Fibroblast of lung (primary cell): ENCODE results near the gene RRAS2. TPM values are rescaled to one million over a fixed set of nuclear protein-coding genes. Genes with fewer than 3 reads are reported as not detected.

ENCODE experiments used
- DNase-seq, 2 donors: peaks; one replicate each; pipeline versions ENCODE4 v3.0.0 to v3.0.0-alpha.2; 2010; ENCODE audit warnings: low read depth in 2 of 2
- H2AFZ ChIP-seq: 2 replicates; pipeline ENCODE4 v1.5.1; 2012; ENCODE audit warnings: low read length, control low read depth, inconsistent platforms
- H3K27ac ChIP-seq: 2 replicates; pipeline ENCODE4 v1.5.1; 2011; ENCODE audit warnings: low read length, control low read depth; ENCODE audit not compliant: insufficient read depth
- H3K27me3 ChIP-seq: 2 replicates; pipeline ENCODE4 v1.5.1; 2011; ENCODE audit warnings: mild to moderate bottlenecking, low read length; ENCODE audit not compliant: control insufficient read depth, insufficient read depth
- H3K36me3 ChIP-seq: 2 replicates; pipeline ENCODE4 v1.5.1; 2011; ENCODE audit warnings: low read length; ENCODE audit not compliant: control insufficient read depth, insufficient read depth
- H3K4me1 ChIP-seq: 2 replicates; pipeline ENCODE4 v1.5.1; 2011; ENCODE audit warnings: low read length; ENCODE audit not compliant: control insufficient read depth, insufficient read depth; ENCODE audit errors: extremely low read depth
- H3K4me2 ChIP-seq: 2 replicates; pipeline ENCODE4 v1.5.1; 2011; ENCODE audit warnings: low read length, control low read depth; ENCODE audit not compliant: insufficient read depth; ENCODE audit errors: extremely low read depth
- H3K4me3 ChIP-seq, 4 experiments: fragments of 200-600 bp in 1 of 4; sonication (generic) in 1 of 4; replicated peaks in 1 of 4; 2 replicates each; pipeline ENCODE4 v1.5.1; 2011 to 2016; ENCODE audit warnings: low read length in 4 of 4, low read depth in 3 of 4, mild to moderate bottlenecking in 3 of 4, control low read depth in 2 of 4, inconsistent platforms in 1 of 4, mixed read lengths in 1 of 4; ENCODE audit not compliant: insufficient read depth in 1 of 4; ENCODE audit errors: control extremely low read depth in 1 of 4
- H3K79me2 ChIP-seq: 2 replicates; pipeline ENCODE4 v1.5.1; 2012; ENCODE audit warnings: mild to moderate bottlenecking, low read length, inconsistent platforms; ENCODE audit not compliant: control insufficient read depth, insufficient read depth
- H3K9ac ChIP-seq: 2 replicates; pipeline ENCODE4 v1.5.1; 2011; ENCODE audit warnings: mild to moderate bottlenecking, low read length, control low read depth; ENCODE audit not compliant: insufficient read depth
- H3K9me3 ChIP-seq: 2 replicates; pipeline ENCODE4 v1.5.1; 2012; ENCODE audit warnings: low read depth, low read length; ENCODE audit not compliant: control insufficient read depth, insufficient read depth
- H4K20me1 ChIP-seq: 2 replicates; pipeline ENCODE4 v1.5.1; 2011; ENCODE audit warnings: low read length; ENCODE audit not compliant: control insufficient read depth, insufficient read depth; ENCODE audit errors: extremely low read depth
- EZH2 ChIP-seq: IDR thresholded peaks from 2 replicates; pipeline ENCODE4 v1.5.1; 2012; ENCODE audit warnings: low read length, control low read depth, mild to moderate bottlenecking; ENCODE audit errors: missing control alignments
- polyA plus RNA-seq, 2 donors: library from polyadenylated mRNA; depleted of rRNA in 1 of 2; stranded (reverse) in 1 of 2; unstranded in 1 of 2; fragments of >200 nt; gene quantifications; 2 replicates each; pipeline ENCODE4 v1.2.1, GENCODE V29; 2011 to 2012; ENCODE audit warnings: missing spikeins in 1 of 2
- total RNA-seq: library from RNA; depleted of rRNA; stranded (reverse); fragments of >200 nt; gene quantifications from 2 replicates; pipeline ENCODE4 v1.2.1, GENCODE V29; 2014
- TF ChIP-seq, protein P1 (sequence below), 2 donors: IDR thresholded peaks in 1 of 2; conservative IDR thresholded peaks in 1 of 2; 1 replicate in 1 of 2; 2 replicates in 1 of 2; pipeline ENCODE4 v1.5.1; 2011 to 2012; ENCODE audit warnings: low read length in 2 of 2, control low read depth in 1 of 2, inconsistent platforms in 1 of 2, low read depth in 1 of 2, mild to moderate bottlenecking in 1 of 2

Gene RRAS2
- total and polyA plus RNA-seq, 2 donors (not counting 1 experiment from before 2014, with no cell fraction given), result 160 to 178 TPM

GRCh38 chr11:14378171-14378570, 19.2 kb upstream of the RRAS2 start:
- no peak for TF ChIP-seq EZH2
- TF ChIP-seq, protein P1, sequence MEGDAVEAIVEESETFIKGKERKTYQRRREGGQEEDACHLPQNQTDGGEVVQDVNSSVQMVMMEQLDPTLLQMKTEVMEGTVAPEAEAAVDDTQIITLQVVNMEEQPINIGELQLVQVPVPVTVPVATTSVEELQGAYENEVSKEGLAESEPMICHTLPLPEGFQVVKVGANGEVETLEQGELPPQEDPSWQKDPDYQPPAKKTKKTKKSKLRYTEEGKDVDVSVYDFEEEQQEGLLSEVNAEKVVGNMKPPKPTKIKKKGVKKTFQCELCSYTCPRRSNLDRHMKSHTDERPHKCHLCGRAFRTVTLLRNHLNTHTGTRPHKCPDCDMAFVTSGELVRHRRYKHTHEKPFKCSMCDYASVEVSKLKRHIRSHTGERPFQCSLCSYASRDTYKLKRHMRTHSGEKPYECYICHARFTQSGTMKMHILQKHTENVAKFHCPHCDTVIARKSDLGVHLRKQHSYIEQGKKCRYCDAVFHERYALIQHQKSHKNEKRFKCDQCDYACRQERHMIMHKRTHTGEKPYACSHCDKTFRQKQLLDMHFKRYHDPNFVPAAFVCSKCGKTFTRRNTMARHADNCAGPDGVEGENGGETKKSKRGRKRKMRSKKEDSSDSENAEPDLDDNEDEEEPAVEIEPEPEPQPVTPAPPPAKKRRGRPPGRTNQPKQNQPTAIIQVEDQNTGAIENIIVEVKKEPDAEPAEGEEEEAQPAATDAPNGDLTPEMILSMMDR (conservative IDR thresholded peaks at IDR 0.05 in 1 of 2, IDR thresholded peaks at IDR 0.05 in 1 of 2; ENCODE audit: low read depth in 1 of 2, low read length in 2 of 2), result no peak
- Histone ChIP-seq H2AFZ (no peak overlapping the region), H3K27me3 (no peaks in the 10 kb centered on the region), H3K4me2 (no peak overlapping the region), H3K27ac (no peak overlapping the region), H3K79me2 (no peaks in the 10 kb centered on the region), H3K36me3 (no peaks in the 10 kb centered on the region), H3K4me3 (no peak overlapping the region), H3K9me3 (no peaks in the 10 kb centered on the region), H3K4me1 (peaks cover 11% of the 10 kb centered on the region), H3K9ac (no peak overlapping the region), H4K20me1 (no peaks in the 10 kb centered on the region)
- DNase-seq, result no peak

- Histone ChIP-seq H3K36me3 (no peaks in the 10 kb centered on the region), H3K79me2 (no peaks in the 10 kb centered on the region), H3K9me3 (no peaks in the 10 kb centered on the region), H4K20me1 (no peaks in the 10 kb centered on the region), H3K27ac (no peak overlapping the region), H3K4me3 (no peak overlapping the region), H3K4me2 (no peak overlapping the region), H3K27me3 (no peaks in the 10 kb centered on the region), H3K9ac (no peak overlapping the region), H3K4me1 (peaks cover 11% of the 10 kb centered on the region), H2AFZ (no peak overlapping the region)
- no peak for TF ChIP-seq EZH2
- TF ChIP-seq, protein P1 (conservative IDR thresholded peaks at IDR 0.05 in 1 of 2, IDR thresholded peaks at IDR 0.05 in 1 of 2; ENCODE audit: low read depth in 1 of 2, low read length in 2 of 2), result no peak
- DNase-seq, result peak in 1 of 2 donors; percentile 18
Observed at GRCh38 chr11:14376920-14377319, 17.9 kb upstream of the RRAS2 start.

GRCh38 chr11:14374922-14375830, 16.2 kb upstream of the RRAS2 start:
- no peaks in the 10 kb centered on the region for H3K27me3 ChIP-seq
- no peaks in the 10 kb centered on the region for H3K79me2 ChIP-seq
- no peak overlapping the region for H3K9ac ChIP-seq
- no peak for DNase-seq
- no peak overlapping the region for H3K4me3 ChIP-seq
- no peaks in the 10 kb centered on the region for H3K9me3 ChIP-seq
- H3K36me3 ChIP-seq, result no peaks in the 10 kb centered on the region
- H3K4me1 ChIP-seq, result peaks cover 4% of the 10 kb centered on the region
- TF ChIP-seq, protein P1 (conservative IDR thresholded peaks at IDR 0.05 in 1 of 2, IDR thresholded peaks at IDR 0.05 in 1 of 2; ENCODE audit: low read depth in 1 of 2, low read length in 2 of 2), result peak; percentile 8 to 19
- no peak for TF ChIP-seq EZH2
- H3K4me2 ChIP-seq, result no peak overlapping the region
- no peak overlapping the region for H2AFZ ChIP-seq
- H4K20me1 ChIP-seq, result no peaks in the 10 kb centered on the region
- no peak overlapping the region for H3K27ac ChIP-seq
